ENCODE measurements around the gene ARSB. TPM values are rescaled to one million over a fixed set of nuclear protein-coding genes. Genes with fewer than 3 reads are reported as not detected.
A peak's percentile ranks its signal among the peaks of the same experiment; 100 is the strongest.

The ARSB gene
- total RNA-seq, 1 donor from 2014 or later = 30.2 TPM

GRCh38 chr5:78747705-78748359, 237.3 kb downstream of the ARSB start:
- peak overlapping the region; percentile 96 for H3K27ac Mint-ChIP-seq (ENCODE audit: unreplicated experiment)
- H3K9me3 Mint-ChIP-seq (ENCODE audit: unreplicated experiment) = no peaks in the 10 kb centered on the region
- H3K4me3 Mint-ChIP-seq (ENCODE audit: unreplicated experiment) = no peak overlapping the region
- DNase-seq (ENCODE audit: low read depth) = peak; percentile 93
- Histone ChIP-seq H2AFZ (ENCODE audit: low read depth, low read length) (peak overlapping the region; percentile 53), H3K27me3 (ENCODE audit: insufficient read depth, low read length) (peaks cover 5% of the 10 kb centered on the region), H3K4me3 (ENCODE audit: insufficient read depth, low read depth, low read length) (no peak overlapping the region), H3K9ac (ENCODE audit: low read length) (peak overlapping the region; percentile 66), H3K4me1 (ENCODE audit: insufficient read depth, low read length) (peaks cover 22% of the 10 kb centered on the region), H3K79me2 (ENCODE audit: insufficient read depth, low read length) (no peaks in the 10 kb centered on the region), H3K9me3 (ENCODE audit: insufficient read depth, low read depth, low read length) (no peaks in the 10 kb centered on the region), H3K36me3 (ENCODE audit: insufficient read depth, low read length) (no peaks in the 10 kb centered on the region), H3K27ac (ENCODE audit: low read depth, low read length) (peak overlapping the region; percentile 82), H4K20me1 (ENCODE audit: insufficient read depth, low read length) (no peaks in the 10 kb centered on the region), H3K4me2 (ENCODE audit: low read length) (peak overlapping the region; percentile 65)
- TF ChIP-seq EZH2 (IDR thresholded peaks at IDR 0.05; ENCODE audit: insufficient read depth, low read length) (no peak), CTCF (IDR thresholded peaks at IDR 0.05; ENCODE audit: insufficient read depth, low read depth, low read length) (no peak)
- H3K27me3 Mint-ChIP-seq (ENCODE audit: low read depth, unreplicated experiment) = peaks cover 8% of the 10 kb centered on the region
- FAIRE-seq = peak; percentile 98
- H3K4me1 Mint-ChIP-seq (ENCODE audit: low read depth, unreplicated experiment) = peaks cover 9% of the 10 kb centered on the region
- peaks cover 2% of the 10 kb centered on the region for H3K36me3 Mint-ChIP-seq (ENCODE audit: low read depth, unreplicated experiment)

DNA sequence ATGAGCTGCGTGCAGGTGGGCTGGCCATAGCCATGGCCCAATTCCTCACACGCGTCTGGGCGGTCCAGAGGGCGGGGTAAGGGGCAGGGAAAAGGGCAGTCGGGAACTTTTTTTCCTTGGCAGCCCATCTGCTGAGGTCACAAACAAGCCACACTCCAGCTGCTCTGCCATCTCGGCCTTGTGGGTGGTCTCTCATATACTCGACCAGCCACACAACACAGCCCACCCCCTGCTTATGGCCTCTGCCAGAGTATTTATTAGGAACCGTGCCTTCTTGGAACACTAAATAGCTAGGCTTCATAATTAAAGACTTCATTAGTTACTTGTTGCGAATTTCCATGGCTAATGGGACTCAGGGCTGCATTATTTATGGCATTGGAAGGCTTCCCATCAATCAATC, 238.1 kb downstream of the ARSB start:
- Mint-ChIP-seq H3K27ac (ENCODE audit: unreplicated experiment) (peak overlapping the region; percentile 96), H3K4me3 (ENCODE audit: unreplicated experiment) (no peak overlapping the region), H3K36me3 (ENCODE audit: low read depth, unreplicated experiment) (peaks cover 2% of the 10 kb centered on the region), H3K27me3 (ENCODE audit: low read depth, unreplicated experiment) (peaks cover 8% of the 10 kb centered on the region), H3K4me1 (ENCODE audit: low read depth, unreplicated experiment) (peaks cover 7% of the 10 kb centered on the region), H3K9me3 (ENCODE audit: unreplicated experiment) (no peaks in the 10 kb centered on the region)
- Histone ChIP-seq H3K9me3 (ENCODE audit: insufficient read depth, low read depth, low read length) (no peaks in the 10 kb centered on the region), H3K27me3 (ENCODE audit: insufficient read depth, low read length) (peaks cover 5% of the 10 kb centered on the region), H2AFZ (ENCODE audit: low read depth, low read length) (no peak overlapping the region), H3K36me3 (ENCODE audit: insufficient read depth, low read length) (no peaks in the 10 kb centered on the region), H3K4me1 (ENCODE audit: insufficient read depth, low read length) (peaks cover 22% of the 10 kb centered on the region), H4K20me1 (ENCODE audit: insufficient read depth, low read length) (no peaks in the 10 kb centered on the region), H3K4me2 (ENCODE audit: low read length) (peak overlapping the region; percentile 65), H3K9ac (ENCODE audit: low read length) (peak overlapping the region; percentile 64), H3K4me3 (ENCODE audit: insufficient read depth, low read depth, low read length) (no peak overlapping the region), H3K79me2 (ENCODE audit: insufficient read depth, low read length) (no peaks in the 10 kb centered on the region), H3K27ac (ENCODE audit: low read depth, low read length) (peak overlapping the region; percentile 82)
- DNase-seq (ENCODE audit: low read depth) = no peak
- FAIRE-seq = no peak
- TF ChIP-seq CTCF (IDR thresholded peaks at IDR 0.05; ENCODE audit: insufficient read depth, low read depth, low read length) (no peak), EZH2 (IDR thresholded peaks at IDR 0.05; ENCODE audit: insufficient read depth, low read length) (no peak)

All from astrocyte (in vitro differentiated cells and primary cell).